ENCODE results near the gene KIFC3. TPM values are rescaled to one million over a fixed set of nuclear protein-coding genes. Genes with fewer than 3 reads are reported as not detected.

The KIFC3 gene
- total and polyA plus RNA-seq, 2 donors (not counting 1 experiment from before 2014, with no cell fraction given), result 13.8 to 44.9 TPM

DNA sequence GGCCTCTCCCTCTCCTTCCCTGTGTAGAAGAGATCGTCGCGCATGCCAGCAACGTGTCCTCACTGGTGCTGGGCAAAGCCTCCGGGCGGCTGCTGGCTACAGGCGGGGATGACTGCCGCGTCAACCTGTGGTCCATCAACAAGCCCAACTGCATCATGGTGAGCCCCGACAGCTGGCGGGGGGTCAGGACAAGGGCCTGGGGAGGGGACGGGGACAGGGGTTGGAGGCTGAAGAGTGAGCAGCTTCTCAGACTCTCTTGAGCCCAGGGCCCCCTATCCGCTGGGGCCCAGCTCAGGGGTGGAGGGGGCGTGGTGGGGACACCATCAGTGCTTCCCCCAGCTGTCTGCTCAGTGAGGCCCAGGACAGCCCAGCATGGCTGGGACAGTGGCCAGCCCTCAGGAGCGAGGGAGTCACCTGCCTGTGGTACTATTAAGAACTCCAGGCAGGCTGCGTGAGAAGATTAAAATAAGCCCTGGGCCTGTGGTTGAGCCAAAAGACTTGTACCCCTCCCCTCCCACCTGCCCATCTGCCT is 60.6 kb downstream of the KIFC3 start:
- no peak overlapping the region for H3K27ac ChIP-seq (ENCODE audit: insufficient read depth, low read length)
- H3K79me2 ChIP-seq (ENCODE audit: control insufficient read depth, insufficient read depth, low read length), result no peaks in the 10 kb centered on the region
- no peaks in the 10 kb centered on the region for H3K9me3 ChIP-seq (ENCODE audit: control insufficient read depth, insufficient read depth, low read depth, low read length)
- no peaks in the 10 kb centered on the region for H4K20me1 ChIP-seq (ENCODE audit: control insufficient read depth, extremely low read depth, insufficient read depth, low read length)
- H3K4me3 ChIP-seq (replicated peaks in 1 of 4; ENCODE audit: control extremely low read depth in 1 of 4, insufficient read depth in 1 of 4, low read depth in 3 of 4, low read length in 4 of 4), result no peak overlapping the region
- TF ChIP-seq, protein P1, sequence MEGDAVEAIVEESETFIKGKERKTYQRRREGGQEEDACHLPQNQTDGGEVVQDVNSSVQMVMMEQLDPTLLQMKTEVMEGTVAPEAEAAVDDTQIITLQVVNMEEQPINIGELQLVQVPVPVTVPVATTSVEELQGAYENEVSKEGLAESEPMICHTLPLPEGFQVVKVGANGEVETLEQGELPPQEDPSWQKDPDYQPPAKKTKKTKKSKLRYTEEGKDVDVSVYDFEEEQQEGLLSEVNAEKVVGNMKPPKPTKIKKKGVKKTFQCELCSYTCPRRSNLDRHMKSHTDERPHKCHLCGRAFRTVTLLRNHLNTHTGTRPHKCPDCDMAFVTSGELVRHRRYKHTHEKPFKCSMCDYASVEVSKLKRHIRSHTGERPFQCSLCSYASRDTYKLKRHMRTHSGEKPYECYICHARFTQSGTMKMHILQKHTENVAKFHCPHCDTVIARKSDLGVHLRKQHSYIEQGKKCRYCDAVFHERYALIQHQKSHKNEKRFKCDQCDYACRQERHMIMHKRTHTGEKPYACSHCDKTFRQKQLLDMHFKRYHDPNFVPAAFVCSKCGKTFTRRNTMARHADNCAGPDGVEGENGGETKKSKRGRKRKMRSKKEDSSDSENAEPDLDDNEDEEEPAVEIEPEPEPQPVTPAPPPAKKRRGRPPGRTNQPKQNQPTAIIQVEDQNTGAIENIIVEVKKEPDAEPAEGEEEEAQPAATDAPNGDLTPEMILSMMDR (conservative IDR thresholded peaks at IDR 0.05 in 1 of 2, IDR thresholded peaks at IDR 0.05 in 1 of 2; ENCODE audit: low read depth in 1 of 2, low read length in 2 of 2), result no peak
- no peak for TF ChIP-seq EZH2 (IDR thresholded peaks at IDR 0.05; ENCODE audit: low read length, missing control alignments)
- H3K4me2 ChIP-seq (ENCODE audit: extremely low read depth, insufficient read depth, low read length), result no peak overlapping the region
- peaks cover 9% of the 10 kb centered on the region for H3K4me1 ChIP-seq (ENCODE audit: control insufficient read depth, extremely low read depth, insufficient read depth, low read length)
- DNase-seq (ENCODE audit: low read depth in 2 of 2), result no peak
- H3K27me3 ChIP-seq (ENCODE audit: control insufficient read depth, insufficient read depth, low read length), result no peaks in the 10 kb centered on the region
- no peaks in the 10 kb centered on the region for H3K36me3 ChIP-seq (ENCODE audit: control insufficient read depth, insufficient read depth, low read length)
- no peak overlapping the region for H3K9ac ChIP-seq (ENCODE audit: insufficient read depth, low read length)
- no peak overlapping the region for H2AFZ ChIP-seq (ENCODE audit: low read length)

DNA sequence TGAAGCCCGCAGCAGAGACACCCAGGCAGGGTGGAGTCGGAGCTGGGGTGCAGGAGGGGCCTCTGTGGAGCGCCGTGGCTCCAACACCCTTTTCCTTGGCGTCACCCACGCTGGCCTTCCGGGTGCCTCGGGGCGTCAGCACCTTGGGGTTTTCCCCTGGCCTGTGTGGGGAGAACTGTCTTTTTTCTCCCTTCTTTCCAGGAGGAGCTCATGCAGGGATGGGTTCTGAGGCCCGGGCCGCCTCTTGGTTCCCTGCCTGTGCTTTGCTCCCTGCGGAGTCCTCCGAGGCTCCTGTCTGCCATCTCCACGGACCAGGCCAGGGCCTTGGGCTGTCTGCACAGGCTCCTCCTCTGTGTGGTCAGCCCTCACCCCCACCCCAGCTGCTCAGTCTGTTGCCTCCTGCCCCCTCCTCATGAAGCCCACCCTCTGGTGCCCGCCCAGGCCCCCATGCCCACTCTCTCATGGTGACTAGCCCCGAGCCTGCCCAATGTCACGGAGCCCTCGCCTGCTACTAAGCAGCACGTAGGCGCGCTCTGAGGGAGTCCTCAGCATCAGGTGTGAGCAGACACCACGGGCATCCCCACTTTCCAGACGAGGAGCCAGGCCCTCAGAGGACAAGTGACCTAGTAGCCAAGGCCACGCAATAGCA is 61.7 kb downstream of the KIFC3 start:
- no peaks in the 10 kb centered on the region for H3K36me3 ChIP-seq (ENCODE audit: control insufficient read depth, insufficient read depth, low read length)
- TF ChIP-seq, protein P1 (conservative IDR thresholded peaks at IDR 0.05 in 1 of 2, IDR thresholded peaks at IDR 0.05 in 1 of 2; ENCODE audit: low read depth in 1 of 2, low read length in 2 of 2), result no peak
- no peak for TF ChIP-seq EZH2 (IDR thresholded peaks at IDR 0.05; ENCODE audit: low read length, missing control alignments)

DNA sequence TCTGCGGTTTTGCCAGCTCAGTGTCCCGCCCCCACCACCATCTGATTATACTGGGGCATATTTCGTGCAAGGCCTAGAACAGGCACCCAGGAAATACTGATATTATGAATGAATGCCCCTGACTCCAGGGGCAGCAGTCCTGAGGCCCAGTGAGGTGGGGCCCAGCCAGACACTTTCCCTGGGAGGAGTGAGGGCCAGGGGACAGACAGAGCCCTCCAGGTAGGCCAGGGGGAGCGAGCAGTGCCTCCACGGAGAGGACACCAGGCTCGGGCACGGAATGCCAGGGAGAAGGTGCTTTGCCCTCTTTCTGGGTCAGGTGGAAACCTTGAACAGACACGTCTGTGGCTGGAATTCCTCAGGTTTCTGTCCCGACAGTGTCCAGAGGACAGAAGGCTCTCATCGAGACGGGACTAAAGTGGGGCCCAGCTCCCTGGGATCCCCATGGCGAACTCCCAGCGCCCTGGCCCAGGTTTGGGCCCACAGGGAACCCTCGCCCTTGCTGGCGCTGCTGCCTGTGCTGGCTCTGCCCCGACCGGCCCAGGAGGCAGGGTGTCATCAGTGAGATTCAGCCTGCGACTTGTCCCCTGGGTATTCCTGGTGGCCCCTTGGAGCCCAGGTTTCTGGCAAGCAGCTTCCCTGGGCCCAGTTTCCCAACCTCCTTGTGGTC is 62.4 kb downstream of the KIFC3 start:
- Histone ChIP-seq H3K4me2 (ENCODE audit: extremely low read depth, insufficient read depth, low read length) (no peak overlapping the region), H3K4me1 (ENCODE audit: control insufficient read depth, extremely low read depth, insufficient read depth, low read length) (peaks cover 13% of the 10 kb centered on the region), H3K27ac (ENCODE audit: insufficient read depth, low read length) (no peak overlapping the region), H2AFZ (ENCODE audit: low read length) (no peak overlapping the region), H3K27me3 (ENCODE audit: control insufficient read depth, insufficient read depth, low read length) (no peaks in the 10 kb centered on the region), H3K4me3 (replicated peaks in 1 of 4; ENCODE audit: control extremely low read depth in 1 of 4, insufficient read depth in 1 of 4, low read depth in 3 of 4, low read length in 4 of 4) (no peak overlapping the region), H3K79me2 (ENCODE audit: control insufficient read depth, insufficient read depth, low read length) (no peaks in the 10 kb centered on the region), H3K9me3 (ENCODE audit: control insufficient read depth, insufficient read depth, low read depth, low read length) (no peaks in the 10 kb centered on the region), H3K36me3 (ENCODE audit: control insufficient read depth, insufficient read depth, low read length) (no peaks in the 10 kb centered on the region), H3K9ac (ENCODE audit: insufficient read depth, low read length) (no peak overlapping the region), H4K20me1 (ENCODE audit: control insufficient read depth, extremely low read depth, insufficient read depth, low read length) (no peaks in the 10 kb centered on the region)
- TF ChIP-seq, protein P1 (conservative IDR thresholded peaks at IDR 0.05 in 1 of 2, IDR thresholded peaks at IDR 0.05 in 1 of 2; ENCODE audit: low read depth in 1 of 2, low read length in 2 of 2), result no peak
- TF ChIP-seq EZH2 (IDR thresholded peaks at IDR 0.05; ENCODE audit: low read length, missing control alignments), result no peak
- DNase-seq (ENCODE audit: low read depth in 2 of 2), result no peak

More for the DNA sequence above, 61.7 kb downstream of the KIFC3 start:
- Histone ChIP-seq H3K27me3 (ENCODE audit: control insufficient read depth, insufficient read depth, low read length) (no peaks in the 10 kb centered on the region), H4K20me1 (ENCODE audit: control insufficient read depth, extremely low read depth, insufficient read depth, low read length) (no peaks in the 10 kb centered on the region), H3K27ac (ENCODE audit: insufficient read depth, low read length) (no peak overlapping the region), H3K4me3 (replicated peaks in 1 of 4; ENCODE audit: control extremely low read depth in 1 of 4, insufficient read depth in 1 of 4, low read depth in 3 of 4, low read length in 4 of 4) (no peak overlapping the region), H3K79me2 (ENCODE audit: control insufficient read depth, insufficient read depth, low read length) (no peaks in the 10 kb centered on the region), H3K4me2 (ENCODE audit: extremely low read depth, insufficient read depth, low read length) (no peak overlapping the region), H3K4me1 (ENCODE audit: control insufficient read depth, extremely low read depth, insufficient read depth, low read length) (peaks cover 13% of the 10 kb centered on the region), H3K9ac (ENCODE audit: insufficient read depth, low read length) (no peak overlapping the region), H2AFZ (ENCODE audit: low read length) (no peak overlapping the region), H3K9me3 (ENCODE audit: control insufficient read depth, insufficient read depth, low read depth, low read length) (no peaks in the 10 kb centered on the region)
- no peak for DNase-seq (ENCODE audit: low read depth in 2 of 2)
